ENCODE results near the gene UPF1. TPM values are rescaled to one million over a fixed set of nuclear protein-coding genes. Genes with fewer than 3 reads are reported as not detected.

UPF1 gene
- total RNA-seq, 3 donors from 2014 or later (not counting 1 experiment from before 2014, with no cell fraction given), result 123 to 140 (median 138) TPM

DNA sequence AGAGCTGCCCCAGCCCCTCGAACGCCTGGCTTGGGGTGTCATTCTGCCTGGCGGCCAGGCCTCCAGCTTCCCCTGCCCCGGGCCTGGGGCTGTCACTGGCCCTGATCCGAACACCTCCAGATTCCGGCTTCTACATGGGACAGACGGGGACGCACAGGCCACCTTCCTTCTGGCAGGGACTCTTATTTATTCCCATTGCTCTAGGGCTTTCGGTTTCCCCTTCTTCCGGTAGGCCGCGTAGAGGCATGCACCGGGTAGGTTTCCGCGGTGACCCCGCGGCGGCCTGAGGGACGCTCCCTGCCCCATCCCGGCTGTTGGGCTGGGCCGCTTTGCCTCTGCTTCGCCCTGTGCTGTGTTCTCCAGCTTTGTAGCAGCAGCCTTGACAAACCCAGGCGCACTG lies 36.0 kb downstream of the UPF1 start:
- Mint-ChIP-seq H3K27me3 (ENCODE audit: low read depth in 2 of 2) (peaks cover 0 to 9% of the 10 kb centered on the region in 2 donors), H3K4me3 (no peak overlapping the region), H3K36me3 (no peaks in the 10 kb centered on the region), H3K4me1 (peaks cover 5 to 19% of the 10 kb centered on the region in 2 donors), H3K27ac (no peak overlapping the region), H3K9me3 (no peaks in the 10 kb centered on the region)
- no peak for DNase-seq
- Histone ChIP-seq H3K9me3 (ENCODE audit: control insufficient read depth, insufficient read depth, low read length) (no peaks in the 10 kb centered on the region), H3K4me1 (ENCODE audit: control insufficient read depth, insufficient read depth, low read length) (peaks cover 17% of the 10 kb centered on the region), H3K4me3 (ENCODE audit: low read length) (no peak overlapping the region), H3K27ac (ENCODE audit: low read length) (no peak overlapping the region), H3K27me3 (ENCODE audit: control insufficient read depth, insufficient read depth, low read length) (peaks cover 2% of the 10 kb centered on the region), H3K36me3 (ENCODE audit: control insufficient read depth, insufficient read depth, low read length) (peaks cover 47% of the 10 kb centered on the region)
- 97% methylated on average over 23 of the region's 23 CpGs for WGBS (ENCODE audit: insufficient coverage)
- intact Hi-C loops (cut with micrococcal nuclease), result no loop called here
- no peak for ATAC-seq
- TF ChIP-seq CTCF (IDR thresholded peaks at IDR 0.05), result no peak

GRCh38 chr19:18868380-18869022 lies 36.7 kb downstream of the UPF1 start:
- Histone ChIP-seq H3K36me3 (ENCODE audit: control insufficient read depth, insufficient read depth, low read length) (peaks cover 41% of the 10 kb centered on the region), H3K9me3 (ENCODE audit: control insufficient read depth, insufficient read depth, low read length) (no peaks in the 10 kb centered on the region), H3K4me3 (ENCODE audit: low read length) (no peak overlapping the region), H3K4me1 (ENCODE audit: control insufficient read depth, insufficient read depth, low read length) (peaks cover 17% of the 10 kb centered on the region), H3K27ac (ENCODE audit: low read length) (no peak overlapping the region), H3K27me3 (ENCODE audit: control insufficient read depth, insufficient read depth, low read length) (peaks cover 2% of the 10 kb centered on the region)
- peaks cover 5 to 19% of the 10 kb centered on the region in 2 donors for H3K4me1 Mint-ChIP-seq
- H3K9me3 Mint-ChIP-seq, result no peaks in the 10 kb centered on the region
- H3K27me3 Mint-ChIP-seq (ENCODE audit: low read depth in 2 of 2), result peaks cover 0 to 9% of the 10 kb centered on the region in 2 donors
- intact Hi-C loops (cut with micrococcal nuclease), result no loop called here
- WGBS (ENCODE audit: insufficient coverage), result 84% methylated on average over 77 of the region's 77 CpGs
- no peaks in the 10 kb centered on the region for H3K36me3 Mint-ChIP-seq
- no peak for DNase-seq
- TF ChIP-seq CTCF (IDR thresholded peaks at IDR 0.05), result no peak
- no peak overlapping the region for H3K4me3 Mint-ChIP-seq
- no peak overlapping the region for H3K27ac Mint-ChIP-seq
- no peak for ATAC-seq

- peaks cover 0 to 9% of the 10 kb centered on the region in 2 donors for H3K27me3 Mint-ChIP-seq (ENCODE audit: low read depth in 2 of 2)
- no peak for DNase-seq
- peaks cover 5 to 19% of the 10 kb centered on the region in 2 donors for H3K4me1 Mint-ChIP-seq
- no peaks in the 10 kb centered on the region for H3K36me3 Mint-ChIP-seq
- H3K4me3 ChIP-seq (ENCODE audit: low read length), result no peak overlapping the region
- H3K27ac Mint-ChIP-seq, result no peak overlapping the region
- no peak for TF ChIP-seq CTCF (IDR thresholded peaks at IDR 0.05)
- peaks cover 17% of the 10 kb centered on the region for H3K4me1 ChIP-seq (ENCODE audit: control insufficient read depth, insufficient read depth, low read length)
- H3K9me3 Mint-ChIP-seq, result no peaks in the 10 kb centered on the region
- ATAC-seq, result peak in 1 of 3 donors; percentile 6
- intact Hi-C loops (cut with micrococcal nuclease), result no loop called here
- no peak overlapping the region for H3K4me3 Mint-ChIP-seq
- no peaks in the 10 kb centered on the region for H3K9me3 ChIP-seq (ENCODE audit: control insufficient read depth, insufficient read depth, low read length)
- H3K36me3 ChIP-seq (ENCODE audit: control insufficient read depth, insufficient read depth, low read length), result peaks cover 35% of the 10 kb centered on the region
- WGBS (ENCODE audit: insufficient coverage), result 45% methylated on average over 71 of the region's 71 CpGs
- H3K27me3 ChIP-seq (ENCODE audit: control insufficient read depth, insufficient read depth, low read length), result peaks cover 2% of the 10 kb centered on the region
- H3K27ac ChIP-seq (ENCODE audit: low read length), result no peak overlapping the region
These were observed 37.4 kb downstream of the UPF1 start for GRCh38 chr19:18869023-18869618.
